Choroid plexus epithelial cell (primary cell): Measurements from ENCODE around the gene ANTXR1.

Experiments used
- DNase-seq: peaks from one replicate; pipeline ENCODE4 v3.0.0-alpha.2; 2010; ENCODE audit warnings: low read depth
- H3K4me3 ChIP-seq: 2 replicates; pipeline ENCODE4 v1.5.1; 2011; ENCODE audit warnings: low read depth, mild to moderate bottlenecking, control low read depth, low read length, moderate library complexity
- CTCF ChIP-seq: conservative IDR thresholded peaks from 2 replicates; pipeline ENCODE4 v1.5.1; 2011; ENCODE audit warnings: low read depth, mild to moderate bottlenecking, control low read depth, inconsistent platforms, low read length, moderate library complexity

The ANTXR1 gene

GRCh38 chr2:69145204-69145603 lies 132.2 kb downstream of the ANTXR1 start:
- no peak for DNase-seq
- TF ChIP-seq CTCF: no peak
- no peak overlapping the region for H3K4me3 ChIP-seq

- TF ChIP-seq CTCF: no peak
- H3K4me3 ChIP-seq: no peak overlapping the region
- no peak for DNase-seq
These were observed 135.0 kb downstream of the ANTXR1 start for GRCh38 chr2:69147841-69148533.

- no peak overlapping the region for H3K4me3 ChIP-seq
- DNase-seq: peak; percentile 72
- TF ChIP-seq CTCF: peak; percentile 4
These were observed 136.7 kb downstream of the ANTXR1 start for GRCh38 chr2:69149631-69150215.

GRCh38 chr2:69151931-69152330 lies 139.0 kb downstream of the ANTXR1 start:
- no peak for DNase-seq
- no peak overlapping the region for H3K4me3 ChIP-seq
- no peak for TF ChIP-seq CTCF

GRCh38 chr2:69152847-69153583 lies 140.0 kb downstream of the ANTXR1 start:
- DNase-seq: no peak
- TF ChIP-seq CTCF: no peak
- no peak overlapping the region for H3K4me3 ChIP-seq

GRCh38 chr2:69154106-69154505 lies 141.1 kb downstream of the ANTXR1 start:
- TF ChIP-seq CTCF: no peak
- no peak overlapping the region for H3K4me3 ChIP-seq

More at GRCh38 chr2:69154106-69154505, 141.1 kb downstream of the ANTXR1 start:
- DNase-seq: peak; percentile 90
